Measurements from ENCODE around the gene AMPH.
"Not testable (repeated sequence)": the region's sequence is repeated elsewhere in the genome, so short reads cannot be mapped to it uniquely, and the experiment has no call there.

AMPH gene

GRCh38 chr7:38628630-38629385 lies 2.4 kb downstream of the AMPH start:
- no peak for DNase-seq

GRCh38 chr7:38625866-38626265 lies 5.3 kb downstream of the AMPH start:
- DNase-seq: no peak

GRCh38 chr7:38615665-38616064 lies 15.5 kb downstream of the AMPH start:
- no peak for DNase-seq

GRCh38 chr7:38607466-38607865 lies 23.7 kb downstream of the AMPH start:
- no peak for DNase-seq

GRCh38 chr7:38600741-38601140 lies 30.4 kb downstream of the AMPH start:
- no peak for DNase-seq

- no peak for DNase-seq
Observed at GRCh38 chr7:38594949-38595348, 36.2 kb downstream of the AMPH start.

- no peak for DNase-seq
Observed at GRCh38 chr7:38592737-38593288, 38.4 kb downstream of the AMPH start.

- DNase-seq: no peak
Observed at GRCh38 chr7:38585572-38586354, 45.4 kb downstream of the AMPH start.

GRCh38 chr7:38584443-38585210 lies 46.5 kb downstream of the AMPH start:
- no peak for DNase-seq

GRCh38 chr7:38580485-38580884 lies 50.7 kb downstream of the AMPH start:
- no peak for DNase-seq

GRCh38 chr7:38574086-38574485 lies 57.1 kb downstream of the AMPH start:
- DNase-seq: no peak

- DNase-seq: not testable (repeated sequence)
Observed at GRCh38 chr7:38571620-38572019, 59.6 kb downstream of the AMPH start.

- DNase-seq: no peak
Observed at GRCh38 chr7:38568497-38568896, 62.7 kb downstream of the AMPH start.

GRCh38 chr7:38565289-38565688 lies 65.9 kb downstream of the AMPH start:
- no peak for DNase-seq

GRCh38 chr7:38563741-38564140 lies 67.4 kb downstream of the AMPH start:
- no peak for DNase-seq

GRCh38 chr7:38561166-38561565 lies 70.0 kb downstream of the AMPH start:
- DNase-seq: no peak

- no peak for DNase-seq
Observed at GRCh38 chr7:38558761-38559345, 72.3 kb downstream of the AMPH start.

- DNase-seq: no peak
Observed at GRCh38 chr7:38554586-38554985, 76.6 kb downstream of the AMPH start.

- no peak for DNase-seq
Observed at GRCh38 chr7:38550836-38551235, 80.3 kb downstream of the AMPH start.

GRCh38 chr7:38548605-38549004 lies 82.6 kb downstream of the AMPH start:
- no peak for DNase-seq

GRCh38 chr7:38546763-38547162 lies 84.4 kb downstream of the AMPH start:
- no peak for DNase-seq

- no peak for DNase-seq
Observed at GRCh38 chr7:38545977-38546376, 85.2 kb downstream of the AMPH start.

GRCh38 chr7:38542156-38542555 lies 89.0 kb downstream of the AMPH start:
- DNase-seq: no peak

Measured in T-helper 2 cell (primary cell).